AG04449 (cell line): Measurements from ENCODE around the gene BTG1.

Experiments
- CTCF ChIA-PET: fragments of 350-600 bp; formaldehyde crosslinking; extraction: SDS; loops from one replicate; lab custom pipeline; 2021; ENCODE audit warnings: antibody characterized with exemption; lab: Yijun Ruan, JAX
- POLR2A ChIA-PET: fragments of 400-600, 350-600 bp; formaldehyde crosslinking; extraction: SDS; loops from one replicate; lab custom pipeline; 2020; ENCODE audit warnings: antibody characterized with exemption, inconsistent platforms; lab: Yijun Ruan, JAX
- DNase-seq: peaks from one replicate; pipeline ENCODE4 v3.0.0-alpha.2; 2010; ENCODE audit warnings: low read depth, low spot score
- H3K4me3 ChIP-seq: 2 replicates; pipeline ENCODE4 v1.5.1; 2011; ENCODE audit warnings: low read depth, mild to moderate bottlenecking, control low read depth, low read length
- CTCF ChIP-seq: IDR thresholded peaks from one replicate; pipeline ENCODE4 v1.5.1; 2011; ENCODE audit warnings: mild to moderate bottlenecking, moderate library complexity, low read length, control low read depth, inconsistent platforms; ENCODE audit not compliant: insufficient read depth; ENCODE audit errors: missing control alignments

The BTG1 gene

GRCh38 chr12:92156704-92157395 lies 11.2 kb upstream of the BTG1 start:
- ChIA-PET CTCF (interaction anchor here (0.6 kb wide), 1 partner anchor 750 kb away, joined by 3 read pairs; no protein-coding TSS in a partner anchor), POLR2A (interaction anchor here (0.7 kb wide), 1 partner anchor 11 kb away, joined by 3 read pairs; the partner anchor contains the start of gene BTG1)
- no peak for DNase-seq
- H3K4me3 ChIP-seq = no peak overlapping the region
- TF ChIP-seq CTCF = no peak

GRCh38 chr12:92156139-92156538 lies 10.5 kb upstream of the BTG1 start:
- H3K4me3 ChIP-seq = no peak overlapping the region
- POLR2A ChIA-PET = interaction anchor here (0.7 kb wide), 1 partner anchor 10 kb away, joined by 3 read pairs; the partner anchor contains the start of gene BTG1
- CTCF ChIA-PET = no interaction called here
- DNase-seq = no peak
- no peak for TF ChIP-seq CTCF

- no peak for DNase-seq
- CTCF ChIA-PET = no interaction called here
Observed at GRCh38 chr12:92155733-92156132, 10.1 kb upstream of the BTG1 start.

GRCh38 chr12:92151916-92152315 lies 6.3 kb upstream of the BTG1 start:
- POLR2A ChIA-PET = interaction anchor here (0.6 kb wide), 1 partner anchor 17 kb away, joined by 3 read pairs; no protein-coding TSS in a partner anchor
- TF ChIP-seq CTCF = no peak
- CTCF ChIA-PET = no interaction called here
- H3K4me3 ChIP-seq = no peak overlapping the region
- no peak for DNase-seq

More at GRCh38 chr12:92155733-92156132, 10.1 kb upstream of the BTG1 start:
- no peak for TF ChIP-seq CTCF
- POLR2A ChIA-PET = no interaction called here
- no peak overlapping the region for H3K4me3 ChIP-seq

- ChIA-PET POLR2A (no interaction called here), CTCF (interaction anchor here (1.3 to 1.7 kb wide), 3 partner anchors 9 to 420 kb away, joined by 3 to 5 read pairs (median 3); no protein-coding TSS in a partner anchor)
- no peak for TF ChIP-seq CTCF
- DNase-seq = no peak
- H3K4me3 ChIP-seq = no peak overlapping the region
Observed at GRCh38 chr12:92149563-92149962, 3.9 kb upstream of the BTG1 start.

- H3K4me3 ChIP-seq = peak overlapping the region; percentile 28; the same call in 1 of the 2 replicates
- TF ChIP-seq CTCF = no peak
- POLR2A ChIA-PET = no interaction called here
- no peak for DNase-seq
- CTCF ChIA-PET = interaction anchor here (2.4 kb wide), 1 partner anchor 261 kb away, joined by 11 read pairs; no protein-coding TSS in a partner anchor
Observed at GRCh38 chr12:92147491-92147890, 1.8 kb upstream of the BTG1 start.
